Astrocyte of the spinal cord (primary cell): ENCODE data around the gene PTGFRN.
A peak's percentile ranks its signal among the peaks of the same experiment; 100 is the strongest.

Source experiments
- DNase-seq: peaks from one replicate; pipeline ENCODE4 v3.0.0; 2011; ENCODE audit warnings: low read depth, low spot score
- H3K4me3 ChIP-seq: 2 replicates; pipeline ENCODE4 v1.5.1; 2011; ENCODE audit warnings: low read depth, mild to moderate bottlenecking, low read length, moderate library complexity
- in situ Hi-C: cut with HindIII; loops from 2 replicates; pipeline ENCODE4 v1.10.0; 2017; ENCODE audit warnings: low sequenced_read_pairs
- TF ChIP-seq, protein P1 (sequence below): IDR thresholded peaks from 2 replicates; pipeline ENCODE4 v1.5.1; 2012; ENCODE audit warnings: low read depth, mild to moderate bottlenecking, low read length, inconsistent platforms

The PTGFRN gene

DNA sequence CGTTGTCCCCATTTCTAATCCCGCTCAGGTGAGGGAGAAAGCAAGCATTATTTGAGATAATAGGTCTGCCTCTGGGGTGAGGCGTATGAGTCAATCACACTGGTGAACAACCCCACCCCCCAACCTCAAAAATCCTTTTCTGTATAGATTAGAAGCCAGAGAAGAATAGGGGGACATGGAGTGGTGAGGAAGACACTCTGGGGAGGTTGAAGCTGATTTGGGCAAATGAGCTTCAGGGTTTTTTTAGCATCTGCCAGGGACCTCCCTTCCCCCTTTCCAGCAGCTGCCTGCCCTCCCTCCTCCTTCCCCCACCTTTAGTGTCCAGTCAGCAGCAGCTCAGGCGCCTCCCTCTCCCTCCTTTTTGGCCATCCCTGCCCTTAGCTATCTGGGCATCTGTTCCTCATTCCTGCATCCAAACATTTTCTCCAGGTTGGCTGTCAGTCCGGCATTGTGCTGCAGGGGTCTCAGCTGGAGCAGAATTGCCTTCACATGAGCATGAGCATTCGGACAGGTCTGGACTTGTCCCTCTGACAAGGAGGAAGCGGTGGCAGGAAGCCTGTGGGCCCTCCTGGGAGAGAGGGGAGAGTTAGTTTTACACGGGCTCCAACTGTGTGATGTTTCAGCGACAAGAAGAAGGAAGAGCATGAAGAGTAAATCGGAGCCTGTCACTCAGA lies 30.8 kb upstream of the PTGFRN start:
- TF ChIP-seq, protein P1, sequence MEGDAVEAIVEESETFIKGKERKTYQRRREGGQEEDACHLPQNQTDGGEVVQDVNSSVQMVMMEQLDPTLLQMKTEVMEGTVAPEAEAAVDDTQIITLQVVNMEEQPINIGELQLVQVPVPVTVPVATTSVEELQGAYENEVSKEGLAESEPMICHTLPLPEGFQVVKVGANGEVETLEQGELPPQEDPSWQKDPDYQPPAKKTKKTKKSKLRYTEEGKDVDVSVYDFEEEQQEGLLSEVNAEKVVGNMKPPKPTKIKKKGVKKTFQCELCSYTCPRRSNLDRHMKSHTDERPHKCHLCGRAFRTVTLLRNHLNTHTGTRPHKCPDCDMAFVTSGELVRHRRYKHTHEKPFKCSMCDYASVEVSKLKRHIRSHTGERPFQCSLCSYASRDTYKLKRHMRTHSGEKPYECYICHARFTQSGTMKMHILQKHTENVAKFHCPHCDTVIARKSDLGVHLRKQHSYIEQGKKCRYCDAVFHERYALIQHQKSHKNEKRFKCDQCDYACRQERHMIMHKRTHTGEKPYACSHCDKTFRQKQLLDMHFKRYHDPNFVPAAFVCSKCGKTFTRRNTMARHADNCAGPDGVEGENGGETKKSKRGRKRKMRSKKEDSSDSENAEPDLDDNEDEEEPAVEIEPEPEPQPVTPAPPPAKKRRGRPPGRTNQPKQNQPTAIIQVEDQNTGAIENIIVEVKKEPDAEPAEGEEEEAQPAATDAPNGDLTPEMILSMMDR, result no peak
- peak overlapping the region; percentile 12 for H3K4me3 ChIP-seq
- in situ Hi-C loops, result no loop called here
- peak; percentile 64 for DNase-seq

DNA sequence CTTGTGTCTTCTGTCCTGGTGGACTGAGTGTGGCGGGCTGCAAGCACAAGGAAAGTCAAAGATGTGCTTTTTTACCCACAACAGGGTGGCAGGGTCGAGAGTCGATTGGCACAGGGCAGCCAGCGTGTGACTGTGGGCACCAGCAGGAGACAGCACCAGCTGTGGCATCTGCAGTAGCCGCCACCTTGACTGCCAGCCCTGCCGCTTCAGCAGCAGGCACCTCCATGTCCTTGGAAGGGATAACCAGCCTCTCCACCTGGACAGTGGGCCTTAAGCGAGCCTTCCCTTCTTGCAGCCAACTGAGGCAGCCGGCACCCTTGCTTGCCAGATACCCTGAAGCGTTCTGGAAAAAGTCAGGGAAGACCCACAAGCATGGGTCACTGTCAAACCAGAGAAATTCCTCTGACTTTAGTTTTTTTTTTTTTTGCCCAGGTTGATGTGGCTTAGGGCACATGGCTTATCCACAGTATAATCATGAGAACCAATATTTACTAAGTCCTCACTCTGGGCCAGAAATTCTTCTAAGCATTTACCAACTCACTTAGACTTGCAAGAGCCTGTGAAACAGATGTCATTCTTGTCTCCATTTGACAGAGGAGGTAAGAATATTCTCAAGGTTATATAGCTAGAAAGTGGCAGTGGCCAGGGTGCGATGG lies 30.1 kb upstream of the PTGFRN start:
- H3K4me3 ChIP-seq, result no peak overlapping the region
- DNase-seq, result no peak
- in situ Hi-C loops, result no loop called here
- TF ChIP-seq, protein P1, result no peak

DNA sequence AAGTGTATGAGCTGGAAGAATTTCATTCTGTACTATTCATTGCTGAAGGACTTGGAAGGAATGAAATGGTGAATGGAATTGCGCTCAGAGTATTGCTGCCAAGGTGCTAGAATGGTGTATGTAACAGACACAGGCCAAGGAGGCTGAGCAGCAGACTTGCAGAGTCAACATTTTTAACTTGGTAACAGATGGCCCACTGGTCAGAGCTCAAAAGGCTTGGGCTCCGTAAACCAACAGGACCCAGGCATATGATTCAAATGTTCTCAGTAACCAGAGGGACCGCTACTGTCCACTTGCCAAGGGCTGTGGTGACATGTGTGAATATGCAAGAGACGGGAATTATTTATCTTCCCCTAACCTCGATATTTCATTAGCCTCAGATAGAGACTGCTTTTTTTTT lies 28.8 kb upstream of the PTGFRN start:
- TF ChIP-seq, protein P1, result no peak
- no peak overlapping the region for H3K4me3 ChIP-seq
- DNase-seq, result no peak
- in situ Hi-C loops, result no loop called here

DNA sequence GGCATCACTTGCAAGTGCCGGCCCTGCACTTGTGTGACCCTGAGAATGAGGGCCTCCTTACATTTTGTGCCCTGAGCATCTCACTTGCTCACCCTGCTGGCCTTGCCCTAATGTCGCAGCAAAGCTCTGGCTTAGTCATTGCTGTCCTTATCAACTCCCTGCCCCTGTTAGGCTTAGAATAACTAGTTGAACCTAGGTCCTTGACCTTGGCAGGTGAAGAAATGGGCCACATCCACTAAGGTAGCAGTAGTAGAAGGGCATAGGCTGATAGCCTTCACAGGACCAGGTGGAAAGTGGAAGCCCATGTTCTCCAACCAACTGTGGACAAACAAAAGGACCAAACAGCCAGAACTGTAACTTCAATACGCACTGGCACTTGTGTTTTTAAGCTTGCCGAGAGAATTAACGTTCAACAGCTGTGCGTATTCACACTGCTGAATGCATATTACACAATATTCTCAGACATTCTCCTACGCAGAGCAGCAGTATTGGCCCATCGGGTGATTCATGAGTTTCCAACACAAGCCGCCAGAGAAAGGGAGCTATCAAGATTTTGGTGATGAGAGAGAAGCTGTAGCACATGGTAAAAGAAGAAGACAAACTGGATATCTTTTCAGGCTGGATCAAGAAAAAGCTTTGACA lies 27.7 kb upstream of the PTGFRN start:
- TF ChIP-seq, protein P1, result peak; percentile 36
- peak; percentile 22 for DNase-seq
- in situ Hi-C loops, result no loop called here
- H3K4me3 ChIP-seq, result no peak overlapping the region

DNA sequence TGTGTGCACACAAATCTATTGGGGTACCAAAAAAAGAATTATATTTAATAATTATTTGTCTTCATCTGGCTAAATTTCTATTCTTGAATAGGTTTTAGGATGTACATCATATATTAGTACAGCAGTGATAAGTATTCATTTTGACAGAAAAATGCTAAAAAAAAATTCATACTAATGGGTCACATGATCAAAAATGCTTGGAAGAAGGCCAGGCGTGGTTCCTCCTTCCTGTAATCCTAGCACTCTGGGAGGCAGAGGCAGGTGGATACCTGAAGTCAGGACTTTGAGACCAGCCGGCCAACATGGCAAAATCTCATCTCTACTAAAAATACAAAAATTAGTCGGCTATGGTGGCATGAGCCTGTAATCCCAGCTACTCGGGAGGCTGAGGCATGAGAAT lies 26.9 kb upstream of the PTGFRN start:
- in situ Hi-C loops, result no loop called here
- TF ChIP-seq, protein P1, result no peak
- DNase-seq, result no peak
- no peak overlapping the region for H3K4me3 ChIP-seq

DNA sequence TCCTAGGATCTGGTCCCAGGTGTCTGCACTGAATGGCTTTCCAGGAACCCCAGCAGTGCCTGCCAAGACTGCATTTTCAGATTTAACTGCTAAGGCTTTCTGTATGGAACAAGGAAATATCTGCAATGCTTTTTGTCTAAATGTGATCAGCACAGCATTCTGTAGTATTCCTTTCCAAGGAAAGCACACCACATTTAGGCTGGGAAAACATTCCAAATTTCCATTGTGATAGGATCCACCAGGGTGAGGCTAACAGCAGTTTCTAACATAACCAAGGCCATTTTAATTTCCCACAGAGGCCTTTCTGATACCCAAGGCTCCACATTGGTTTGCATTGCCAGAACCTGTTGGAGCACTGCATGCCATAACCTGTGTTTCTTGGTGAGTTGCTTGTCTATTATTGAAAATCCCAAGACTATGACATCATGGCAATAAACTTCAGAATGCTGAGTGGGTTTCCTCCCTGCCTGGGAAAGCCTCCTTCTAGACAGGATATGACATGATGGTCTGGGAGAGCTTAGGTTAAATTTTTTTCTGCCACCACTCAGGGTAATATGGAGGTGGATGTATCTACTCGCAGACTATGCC lies 23.3 kb upstream of the PTGFRN start:
- DNase-seq, result peak; percentile 71
- in situ Hi-C loops, result no loop called here
- H3K4me3 ChIP-seq, result no peak overlapping the region
- TF ChIP-seq, protein P1, result no peak
